Mesothelial cell of epicardium (in vitro differentiated cells): ENCODE measurements around the gene CDKN2A. TPM values are rescaled to one million over a fixed set of nuclear protein-coding genes. Genes with fewer than 3 reads are reported as not detected.
A peak's percentile ranks its signal among the peaks of the same experiment; 100 is the strongest.
"Not testable (repeated sequence)": the region's sequence is repeated elsewhere in the genome, so short reads cannot be mapped to it uniquely, and the experiment has no call there.

Experiments
- DNase-seq, 2 experiments: peaks; one replicate each; pipeline ENCODE4 v3.0.0; 2021; ENCODE audit warnings: low spot score in 2 of 2; ENCODE audit not compliant: unreplicated experiment in 2 of 2
- H3K27ac Mint-ChIP-seq: 2 replicates; pipeline ENCODE4 v1.8.0; 2021; ENCODE audit warnings: mixed read lengths
- H3K27me3 Mint-ChIP-seq: 2 replicates; pipeline ENCODE4 v1.8.0; 2021; ENCODE audit warnings: low read depth, mixed read lengths
- H3K36me3 Mint-ChIP-seq: 2 replicates; pipeline ENCODE4 v1.8.0; 2021; ENCODE audit warnings: mixed read lengths
- H3K4me1 Mint-ChIP-seq: 2 replicates; pipeline ENCODE4 v1.8.0; 2021; ENCODE audit warnings: mixed read lengths
- H3K4me3 Mint-ChIP-seq: 2 replicates; pipeline ENCODE4 v1.8.0; 2021; ENCODE audit warnings: mild to moderate bottlenecking, moderate library complexity, mixed read lengths
- H3K9me3 Mint-ChIP-seq: 2 replicates; pipeline ENCODE4 v1.8.0; 2021; ENCODE audit warnings: mixed read lengths
- total RNA-seq: library from RNA; stranded (reverse); gene quantifications from 3 replicates; pipeline ENCODE4 v1.2.1, GENCODE V29; 2021
- TF ChIP-seq, protein P1 (sequence below): fragments of 200-600 bp; sonication (generic); IDR thresholded peaks from one replicate; pipeline ENCODE4 v1.5.0; 2021; ENCODE audit warnings: antibody characterized with exemption; ENCODE audit not compliant: unreplicated experiment

Gene CDKN2A
- total RNA-seq, 1 donor from 2014 or later: 86.1 TPM

DNA sequence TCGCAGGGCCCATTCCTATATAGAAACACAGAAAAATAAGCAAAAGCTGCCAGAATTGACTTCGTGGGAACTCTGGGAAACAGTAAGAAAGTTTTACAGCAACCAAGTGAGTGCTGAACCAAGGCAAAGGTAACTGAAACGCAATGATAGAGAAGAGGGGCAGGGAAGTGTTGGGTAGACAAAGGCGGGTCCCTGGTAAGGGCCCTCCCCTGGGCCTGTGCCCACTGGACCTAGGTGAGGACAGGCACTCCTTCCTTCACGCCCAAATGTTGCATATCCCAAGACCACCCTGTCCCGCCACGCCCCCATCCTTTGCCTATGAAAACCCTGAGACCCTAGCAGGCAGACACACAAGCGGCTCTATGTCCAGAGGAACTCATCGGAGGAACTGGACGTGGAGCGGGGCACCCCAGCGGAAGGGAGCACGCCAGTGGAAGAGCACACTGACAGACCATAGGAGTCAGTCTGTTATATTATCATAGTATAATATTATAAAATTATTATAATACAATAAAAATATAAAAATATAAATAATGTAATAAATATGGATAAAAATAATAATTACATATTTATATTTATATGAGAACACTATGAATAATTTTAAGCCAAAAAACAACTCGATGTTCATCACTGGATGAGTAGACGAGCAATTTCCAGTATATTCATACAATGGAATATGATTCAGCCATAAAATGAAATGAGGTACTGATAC is 27.9 kb downstream of the CDKN2A start:
- H3K27ac Mint-ChIP-seq: no peak overlapping the region
- H3K27me3 Mint-ChIP-seq: peaks cover 90% of the 10 kb centered on the region
- TF ChIP-seq, protein P1, sequence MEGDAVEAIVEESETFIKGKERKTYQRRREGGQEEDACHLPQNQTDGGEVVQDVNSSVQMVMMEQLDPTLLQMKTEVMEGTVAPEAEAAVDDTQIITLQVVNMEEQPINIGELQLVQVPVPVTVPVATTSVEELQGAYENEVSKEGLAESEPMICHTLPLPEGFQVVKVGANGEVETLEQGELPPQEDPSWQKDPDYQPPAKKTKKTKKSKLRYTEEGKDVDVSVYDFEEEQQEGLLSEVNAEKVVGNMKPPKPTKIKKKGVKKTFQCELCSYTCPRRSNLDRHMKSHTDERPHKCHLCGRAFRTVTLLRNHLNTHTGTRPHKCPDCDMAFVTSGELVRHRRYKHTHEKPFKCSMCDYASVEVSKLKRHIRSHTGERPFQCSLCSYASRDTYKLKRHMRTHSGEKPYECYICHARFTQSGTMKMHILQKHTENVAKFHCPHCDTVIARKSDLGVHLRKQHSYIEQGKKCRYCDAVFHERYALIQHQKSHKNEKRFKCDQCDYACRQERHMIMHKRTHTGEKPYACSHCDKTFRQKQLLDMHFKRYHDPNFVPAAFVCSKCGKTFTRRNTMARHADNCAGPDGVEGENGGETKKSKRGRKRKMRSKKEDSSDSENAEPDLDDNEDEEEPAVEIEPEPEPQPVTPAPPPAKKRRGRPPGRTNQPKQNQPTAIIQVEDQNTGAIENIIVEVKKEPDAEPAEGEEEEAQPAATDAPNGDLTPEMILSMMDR: no peak
- H3K36me3 Mint-ChIP-seq: peaks cover 44% of the 10 kb centered on the region
- peaks cover 14% of the 10 kb centered on the region for H3K9me3 Mint-ChIP-seq
- DNase-seq: no peak
- H3K4me1 Mint-ChIP-seq: peaks cover 16% of the 10 kb centered on the region
- H3K4me3 Mint-ChIP-seq: no peak overlapping the region

DNA sequence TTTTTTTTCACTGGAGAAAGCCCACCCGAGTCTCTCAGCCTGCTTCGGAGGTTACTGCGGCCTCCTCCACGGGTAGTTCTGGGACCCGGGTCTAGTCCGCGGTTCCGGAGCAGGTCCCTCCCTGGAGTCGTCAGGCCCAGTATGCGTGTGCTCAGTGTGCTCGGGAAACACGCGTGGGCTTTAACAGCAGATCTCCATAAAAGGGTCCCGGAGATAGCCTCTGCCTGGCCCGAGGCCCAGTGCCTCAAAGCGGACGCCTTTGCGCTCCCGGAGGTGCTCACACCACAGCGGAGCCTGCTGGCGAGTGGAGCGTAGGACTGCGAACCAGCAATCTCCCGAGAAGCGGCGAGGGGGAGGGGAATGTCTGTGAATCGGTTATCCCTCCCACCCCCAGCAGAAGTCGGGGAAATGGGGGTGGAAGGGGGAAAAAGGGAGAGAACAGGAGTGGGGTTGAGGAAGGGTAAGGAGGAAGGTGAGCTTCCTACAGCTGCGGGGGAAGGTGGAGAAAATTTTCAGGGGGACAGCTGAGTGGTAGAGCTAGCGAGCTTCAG is 28.7 kb downstream of the CDKN2A start:
- TF ChIP-seq, protein P1: no peak
- Mint-ChIP-seq H3K4me3 (peak overlapping the region; percentile 74), H3K27me3 (peaks cover 86% of the 10 kb centered on the region), H3K4me1 (peaks cover 13% of the 10 kb centered on the region), H3K36me3 (peaks cover 40% of the 10 kb centered on the region), H3K27ac (peak overlapping the region; percentile 57), H3K9me3 (peaks cover 15% of the 10 kb centered on the region)
- DNase-seq: peak; percentile 62 to 74

DNA sequence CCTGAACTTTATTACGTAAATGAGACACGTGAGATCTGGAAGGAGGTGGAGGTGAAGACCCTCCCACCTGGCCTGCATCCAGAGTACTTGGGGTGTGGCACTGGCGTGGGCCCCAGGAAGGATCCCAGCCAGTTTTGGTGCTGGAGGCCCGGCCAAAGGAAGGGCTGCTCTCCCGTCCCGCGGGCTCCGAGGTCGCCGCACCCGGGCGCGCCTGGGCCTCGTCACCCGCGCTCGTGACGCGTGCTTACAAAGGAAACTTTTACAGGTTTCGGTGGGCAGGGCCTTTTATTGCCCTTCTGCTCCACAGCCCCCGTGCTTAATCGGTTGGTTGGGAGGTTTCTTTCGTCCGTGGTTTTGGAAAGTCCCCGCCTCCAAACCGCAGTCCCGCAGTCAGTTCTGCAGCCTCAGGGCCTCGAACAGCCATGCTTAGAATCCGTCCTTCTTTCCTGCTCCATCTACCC is 29.2 kb downstream of the CDKN2A start:
- H3K36me3 Mint-ChIP-seq: peaks cover 35% of the 10 kb centered on the region
- peak overlapping the region; percentile 57 for H3K27ac Mint-ChIP-seq
- peaks cover 82% of the 10 kb centered on the region for H3K27me3 Mint-ChIP-seq
- H3K4me1 Mint-ChIP-seq: peaks cover 13% of the 10 kb centered on the region
- TF ChIP-seq, protein P1: no peak
- DNase-seq: peak in 1 of 2 experiments; percentile 61
- peak overlapping the region; percentile 74 for H3K4me3 Mint-ChIP-seq
- H3K9me3 Mint-ChIP-seq: peaks cover 17% of the 10 kb centered on the region

DNA sequence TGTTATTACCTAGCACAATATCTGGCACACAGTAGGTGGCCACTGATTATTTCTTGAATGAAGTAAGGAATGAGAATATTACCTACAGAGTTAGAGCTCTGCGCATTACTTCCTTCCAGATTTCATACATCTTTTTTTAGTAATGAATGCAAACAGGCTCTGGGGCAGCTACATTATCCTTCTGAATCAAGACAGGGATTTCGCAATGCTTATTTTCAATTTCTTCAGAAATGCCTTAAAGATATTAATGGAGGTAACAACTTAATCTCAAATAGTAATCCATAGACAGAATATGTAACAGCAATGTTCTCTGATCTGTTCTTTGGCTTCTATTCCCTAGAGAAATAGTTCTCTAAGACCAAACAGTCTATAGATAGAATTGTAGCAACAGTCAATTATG is 32.6 kb downstream of the CDKN2A start:
- Mint-ChIP-seq H3K27me3 (peaks cover 48% of the 10 kb centered on the region), H3K36me3 (peaks cover 5% of the 10 kb centered on the region), H3K4me1 (peaks cover 9% of the 10 kb centered on the region), H3K9me3 (peaks cover 17% of the 10 kb centered on the region), H3K4me3 (no peak overlapping the region), H3K27ac (no peak overlapping the region)
- TF ChIP-seq, protein P1: no peak
- no peak for DNase-seq

DNA sequence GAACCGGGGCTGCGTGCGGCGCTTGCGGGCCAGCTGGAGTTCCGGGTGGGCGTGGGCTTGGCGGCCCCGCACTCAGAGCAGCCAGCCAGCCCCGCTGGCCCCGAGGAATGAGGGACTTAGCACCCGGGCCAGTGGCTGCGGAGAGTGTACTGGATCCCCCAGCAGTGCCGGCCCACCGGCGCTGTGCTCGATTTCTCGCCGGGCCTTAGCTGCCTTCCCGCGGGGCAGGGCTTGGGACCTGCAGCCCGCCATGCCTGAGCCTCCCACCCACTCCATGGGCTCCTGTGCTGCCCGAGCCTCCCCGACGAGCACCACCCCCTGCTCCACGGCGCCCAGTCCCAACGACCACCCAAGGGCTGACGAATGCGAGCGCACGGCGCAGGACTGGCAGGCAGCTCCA is 34.9 kb downstream of the CDKN2A start:
- DNase-seq, H3K36me3 Mint-ChIP-seq, H3K27ac Mint-ChIP-seq, H3K4me1 Mint-ChIP-seq, H3K4me3 Mint-ChIP-seq: not testable (repeated sequence)
- H3K9me3 Mint-ChIP-seq: peaks cover 17% of the 10 kb centered on the region
- H3K27me3 Mint-ChIP-seq: peaks cover 28% of the 10 kb centered on the region

DNA sequence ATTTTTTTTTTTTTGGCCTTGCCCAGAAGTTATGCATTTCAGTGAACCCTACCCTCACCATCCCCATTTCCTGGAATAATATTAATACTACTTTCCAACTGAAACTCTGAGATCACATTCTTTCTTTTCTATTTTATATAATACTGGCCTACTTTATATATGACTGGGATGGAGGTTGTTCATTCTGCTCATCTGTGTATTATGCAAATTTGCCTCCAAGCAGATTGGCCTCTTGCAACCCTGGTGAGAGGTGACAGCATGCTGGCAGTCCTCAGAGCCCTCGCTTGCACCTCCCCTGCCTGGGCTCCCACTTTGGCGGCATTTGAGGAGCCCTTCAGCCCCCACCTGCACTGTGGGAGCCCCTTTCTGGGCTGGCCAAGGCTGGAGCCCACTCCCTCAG is 35.4 kb downstream of the CDKN2A start:
- H3K27ac Mint-ChIP-seq: no peak overlapping the region
- TF ChIP-seq, protein P1: no peak
- peaks cover 5% of the 10 kb centered on the region for H3K36me3 Mint-ChIP-seq
- no peak overlapping the region for H3K4me3 Mint-ChIP-seq
- no peaks in the 10 kb centered on the region for H3K4me1 Mint-ChIP-seq
- H3K27me3 Mint-ChIP-seq: peaks cover 24% of the 10 kb centered on the region
- H3K9me3 Mint-ChIP-seq: peaks cover 16% of the 10 kb centered on the region
- DNase-seq: no peak
